Suprapubic skin (tissue), 4 donors: Measurements from ENCODE around the gene UCMA. TPM values are rescaled to one million over a fixed set of nuclear protein-coding genes. Genes with fewer than 3 reads are reported as not detected.

Experiments used
- DNase-seq, 2 donors: peaks; one replicate each; pipeline ENCODE4 v3.0.0-alpha.2; 2019; ENCODE audit warnings: low spot score in 2 of 2
- H3K27ac ChIP-seq: fragments of 200-600 bp; sonication (generic); one replicate; pipeline ENCODE4 v1.5.1; 2019
- H3K27me3 ChIP-seq: fragments of 200-600 bp; sonication (generic); one replicate; pipeline ENCODE4 v1.5.1; 2019
- H3K36me3 ChIP-seq: fragments of 200-600 bp; sonication (generic); one replicate; pipeline ENCODE4 v1.5.1; 2019
- H3K4me1 ChIP-seq: fragments of 200-600 bp; sonication (generic); one replicate; pipeline ENCODE4 v1.5.1; 2019
- H3K4me3 ChIP-seq: fragments of 200-600 bp; sonication (generic); one replicate; pipeline ENCODE4 v1.5.1; 2019; ENCODE audit warnings: mild to moderate bottlenecking
- H3K9me3 ChIP-seq: fragments of 200-600 bp; sonication (generic); one replicate; pipeline ENCODE4 v1.5.1; 2019
- EP300 ChIP-seq: sonication (generic); formaldehyde crosslinking; IDR thresholded peaks from one replicate; pipeline ENCODE4 v1.6.1; 2017; ENCODE audit warnings: antibody characterized with exemption
- POLR2A ChIP-seq, 2 donors: fragments of 450-650 bp; IDR thresholded peaks; one replicate each; pipeline ENCODE4 v1.6.1; 2017; ENCODE audit warnings: antibody characterized with exemption in 2 of 2, mild to moderate bottlenecking in 2 of 2, moderate library complexity in 2 of 2
- POLR2AphosphoS5 ChIP-seq, 3 donors: sonication (generic); formaldehyde crosslinking; IDR thresholded peaks; one replicate each; pipeline ENCODE4 v1.6.1; 2017; ENCODE audit warnings: antibody characterized with exemption in 3 of 3
- WGBS: methylation state at CpG from one replicate; pipeline ENCODE4 v1.1.5; 2018; 5-methylcytosine and 5-hydroxymethylcytosine counted together
- total RNA-seq, 4 donors: library from RNA; depleted of rRNA; stranded (reverse); fragments of >200 nt; gene quantifications; one replicate each; pipeline ENCODE4 v1.1.0, GENCODE V29; 2016
- TF ChIP-seq, protein P1 (sequence below), 2 donors: fragments of 200-600 bp in 1 of 2; fragments of 450-650 bp in 1 of 2; sonication (generic) in 1 of 2; IDR thresholded peaks; one replicate each; pipeline ENCODE4 v1.5.1; 2016 to 2019; ENCODE audit warnings: antibody characterized with exemption in 2 of 2, mild to moderate bottlenecking in 1 of 2, moderate library complexity in 1 of 2

UCMA gene
- total RNA-seq, 4 donors from 2014 or later, result not detected

DNA sequence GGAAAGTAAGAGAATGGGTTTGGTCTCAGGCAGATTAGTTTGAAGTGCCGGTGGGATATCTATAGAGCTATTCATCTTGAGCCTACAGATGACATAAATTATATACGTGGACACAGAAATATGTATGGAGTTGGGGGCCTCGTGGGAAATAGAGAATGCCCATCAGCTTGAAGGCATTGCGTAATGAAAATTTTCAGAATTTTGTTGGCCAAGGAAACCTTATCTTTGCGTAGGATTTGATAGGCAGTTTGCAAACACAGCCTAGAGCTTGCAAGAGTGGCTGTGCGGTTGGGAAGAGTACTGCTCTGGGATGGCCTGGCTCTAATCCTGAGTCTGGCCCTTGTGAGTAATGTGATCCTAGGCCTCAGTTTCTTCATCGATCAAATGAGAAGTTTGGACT is 40.5 kb downstream of the UCMA start:
- H3K36me3 ChIP-seq, result no peaks in the 10 kb centered on the region
- H3K4me1 ChIP-seq, result no peaks in the 10 kb centered on the region
- no peak overlapping the region for H3K4me3 ChIP-seq
- H3K27me3 ChIP-seq, result no peaks in the 10 kb centered on the region
- DNase-seq, result no peak
- TF ChIP-seq POLR2AphosphoS5 (IDR thresholded peaks at IDR 0.05) (no peak), EP300 (no peak), POLR2A (IDR thresholded peaks at IDR 0.05) (no peak)
- TF ChIP-seq, protein P1, sequence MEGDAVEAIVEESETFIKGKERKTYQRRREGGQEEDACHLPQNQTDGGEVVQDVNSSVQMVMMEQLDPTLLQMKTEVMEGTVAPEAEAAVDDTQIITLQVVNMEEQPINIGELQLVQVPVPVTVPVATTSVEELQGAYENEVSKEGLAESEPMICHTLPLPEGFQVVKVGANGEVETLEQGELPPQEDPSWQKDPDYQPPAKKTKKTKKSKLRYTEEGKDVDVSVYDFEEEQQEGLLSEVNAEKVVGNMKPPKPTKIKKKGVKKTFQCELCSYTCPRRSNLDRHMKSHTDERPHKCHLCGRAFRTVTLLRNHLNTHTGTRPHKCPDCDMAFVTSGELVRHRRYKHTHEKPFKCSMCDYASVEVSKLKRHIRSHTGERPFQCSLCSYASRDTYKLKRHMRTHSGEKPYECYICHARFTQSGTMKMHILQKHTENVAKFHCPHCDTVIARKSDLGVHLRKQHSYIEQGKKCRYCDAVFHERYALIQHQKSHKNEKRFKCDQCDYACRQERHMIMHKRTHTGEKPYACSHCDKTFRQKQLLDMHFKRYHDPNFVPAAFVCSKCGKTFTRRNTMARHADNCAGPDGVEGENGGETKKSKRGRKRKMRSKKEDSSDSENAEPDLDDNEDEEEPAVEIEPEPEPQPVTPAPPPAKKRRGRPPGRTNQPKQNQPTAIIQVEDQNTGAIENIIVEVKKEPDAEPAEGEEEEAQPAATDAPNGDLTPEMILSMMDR (IDR thresholded peaks at IDR 0.05), result no peak
- no peak overlapping the region for H3K27ac ChIP-seq
- WGBS, result 91% methylated on average over 7 of the region's 7 CpGs
- H3K9me3 ChIP-seq, result no peaks in the 10 kb centered on the region

DNA sequence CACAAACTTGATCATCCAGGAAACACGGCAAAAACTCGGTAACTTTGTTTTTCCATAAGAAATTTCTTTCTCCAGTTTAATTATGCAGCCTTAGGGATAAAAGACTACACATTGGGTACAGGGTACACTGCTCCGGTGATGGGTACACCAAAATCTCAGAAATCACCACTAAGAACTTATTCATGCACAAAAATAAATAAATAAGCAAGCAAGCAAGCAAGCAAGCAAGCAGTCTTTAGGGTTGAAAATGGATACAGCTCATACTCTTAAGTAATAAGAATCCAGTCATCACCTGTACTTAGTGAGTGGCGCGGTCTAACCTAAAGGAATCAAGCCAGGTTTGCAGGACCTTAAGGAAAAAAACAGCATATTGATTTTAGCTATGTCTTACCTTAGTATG is 42.8 kb downstream of the UCMA start:
- Histone ChIP-seq H3K4me1 (no peaks in the 10 kb centered on the region), H3K9me3 (no peaks in the 10 kb centered on the region), H3K27ac (no peak overlapping the region), H3K36me3 (no peaks in the 10 kb centered on the region), H3K4me3 (no peak overlapping the region), H3K27me3 (no peaks in the 10 kb centered on the region)
- TF ChIP-seq POLR2A (IDR thresholded peaks at IDR 0.05), result no peak
- TF ChIP-seq EP300, result no peak
- WGBS, result 92% methylated on average over 5 of the region's 5 CpGs
- no peak for DNase-seq

DNA sequence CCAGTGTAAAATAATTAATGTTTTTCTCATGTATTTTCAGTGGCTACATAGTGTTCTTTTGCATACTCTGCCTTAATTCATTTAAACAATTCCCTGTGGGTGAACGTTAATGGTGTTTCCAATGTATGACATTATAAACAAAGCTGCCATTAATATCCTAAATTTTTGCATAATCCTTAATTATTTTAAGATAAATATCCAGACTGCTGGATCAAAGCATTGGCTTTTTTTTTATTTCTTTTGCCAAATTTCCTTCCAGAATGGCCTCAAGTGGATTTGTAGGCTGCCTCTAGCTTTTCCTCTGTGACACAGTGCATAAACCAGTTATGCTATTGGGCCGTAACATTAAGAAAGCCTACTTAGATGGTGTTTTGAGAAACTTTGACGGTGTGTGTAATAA is 43.4 kb downstream of the UCMA start:
- Histone ChIP-seq H3K9me3 (no peaks in the 10 kb centered on the region), H3K36me3 (no peaks in the 10 kb centered on the region), H3K27ac (no peak overlapping the region), H3K4me1 (no peaks in the 10 kb centered on the region), H3K4me3 (no peak overlapping the region), H3K27me3 (no peaks in the 10 kb centered on the region)
- DNase-seq, result no peak
- TF ChIP-seq EP300, result no peak
- TF ChIP-seq POLR2A (IDR thresholded peaks at IDR 0.05), result no peak
- TF ChIP-seq, protein P1 (IDR thresholded peaks at IDR 0.05), result no peak
- no peak for TF ChIP-seq POLR2AphosphoS5 (IDR thresholded peaks at IDR 0.05)
- WGBS, result 88% methylated on average over 3 of the region's 3 CpGs

DNA sequence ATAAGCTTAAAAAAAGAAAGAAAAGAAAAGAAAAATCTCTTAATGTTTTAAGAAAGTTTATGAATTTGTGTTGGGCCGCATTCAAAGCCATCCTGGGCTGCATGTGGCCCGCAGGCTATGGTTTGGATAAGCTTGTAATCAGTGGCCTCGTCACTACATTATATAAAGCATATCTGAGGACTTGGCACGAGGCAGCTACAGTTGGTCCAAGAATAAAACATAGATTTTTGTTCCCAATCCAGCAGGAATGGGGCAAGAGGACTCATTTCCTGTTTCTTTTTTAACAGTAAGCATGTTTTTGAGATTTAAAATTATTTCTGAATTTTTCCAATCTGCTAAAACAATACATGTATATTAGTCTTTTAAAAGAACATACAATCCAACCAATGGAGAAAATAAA is 44.2 kb downstream of the UCMA start:
- 59% methylated on average over 4 of the region's 4 CpGs for WGBS
- Histone ChIP-seq H3K36me3 (no peaks in the 10 kb centered on the region), H3K4me3 (no peak overlapping the region), H3K27me3 (no peaks in the 10 kb centered on the region), H3K27ac (no peak overlapping the region), H3K9me3 (no peaks in the 10 kb centered on the region), H3K4me1 (no peaks in the 10 kb centered on the region)
- TF ChIP-seq POLR2AphosphoS5 (IDR thresholded peaks at IDR 0.05) (no peak), POLR2A (IDR thresholded peaks at IDR 0.05) (no peak), EP300 (no peak)
- TF ChIP-seq, protein P1 (IDR thresholded peaks at IDR 0.05), result no peak
- DNase-seq, result no peak

DNA sequence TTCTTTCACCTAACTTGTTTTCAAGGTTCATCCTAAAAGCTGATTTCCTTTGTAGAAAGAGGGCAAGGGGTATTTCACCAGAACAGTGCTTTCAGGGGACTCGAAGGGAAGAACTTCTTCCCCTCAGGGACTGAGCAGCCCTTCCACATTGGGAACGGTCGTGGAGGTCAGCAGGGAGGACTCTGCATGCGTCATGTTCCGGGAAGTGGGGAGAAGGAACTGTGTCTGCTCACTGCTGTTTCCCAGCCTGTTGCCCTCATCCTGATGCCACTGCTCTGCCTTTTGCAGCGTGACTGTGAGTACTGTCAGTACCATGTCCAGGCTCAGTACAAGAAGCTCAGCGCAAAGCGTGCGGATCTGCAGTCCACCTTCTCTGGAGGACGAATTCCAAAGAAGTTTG is 45.6 kb downstream of the UCMA start:
- no peak overlapping the region for H3K4me3 ChIP-seq
- H3K27ac ChIP-seq, result no peak overlapping the region
- WGBS, result 87% methylated on average over 5 of the region's 10 CpGs
- H3K4me1 ChIP-seq, result no peaks in the 10 kb centered on the region
- TF ChIP-seq POLR2A (IDR thresholded peaks at IDR 0.05), result no peak
- no peak for TF ChIP-seq POLR2AphosphoS5 (IDR thresholded peaks at IDR 0.05)
- TF ChIP-seq EP300, result no peak
- TF ChIP-seq, protein P1 (IDR thresholded peaks at IDR 0.05), result no peak
- H3K36me3 ChIP-seq, result no peaks in the 10 kb centered on the region
- H3K27me3 ChIP-seq, result no peaks in the 10 kb centered on the region
- DNase-seq, result no peak
- no peaks in the 10 kb centered on the region for H3K9me3 ChIP-seq

DNA sequence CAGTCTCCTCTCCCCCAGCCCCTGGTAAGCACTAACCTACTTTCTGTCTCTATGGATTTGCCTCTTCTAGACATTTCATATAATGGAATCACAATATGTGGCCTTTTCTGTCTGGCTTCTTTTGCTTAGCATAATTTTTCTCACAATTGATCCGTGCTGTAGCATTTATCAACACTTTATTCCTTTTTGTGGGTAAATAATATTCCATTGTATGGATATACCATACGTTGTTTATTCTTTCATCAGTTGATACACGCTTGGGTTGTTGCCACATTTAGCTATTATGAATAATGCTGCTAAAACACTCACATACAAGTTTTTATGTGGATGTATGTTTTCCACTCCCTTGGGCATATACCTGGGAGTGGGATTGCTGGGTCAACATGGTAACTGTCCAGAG is 47.0 kb downstream of the UCMA start:
- DNase-seq, result no peak
- Histone ChIP-seq H3K36me3 (no peaks in the 10 kb centered on the region), H3K4me3 (no peak overlapping the region), H3K27ac (no peak overlapping the region), H3K27me3 (no peaks in the 10 kb centered on the region), H3K4me1 (no peaks in the 10 kb centered on the region), H3K9me3 (no peaks in the 10 kb centered on the region)
- TF ChIP-seq POLR2A (IDR thresholded peaks at IDR 0.05) (no peak), EP300 (no peak), POLR2AphosphoS5 (IDR thresholded peaks at IDR 0.05) (no peak)
- TF ChIP-seq, protein P1 (IDR thresholded peaks at IDR 0.05), result no peak
- WGBS, result 96% methylated on average over 3 of the region's 3 CpGs
